T-helper 22 cell (primary cell): ENCODE measurements around the gene IGSF8.

Source experiments
- DNase-seq: peaks from one replicate; pipeline ENCODE4 v3.0.0-alpha.2; 2020; ENCODE audit warnings: low read depth

IGSF8 gene, protein sequence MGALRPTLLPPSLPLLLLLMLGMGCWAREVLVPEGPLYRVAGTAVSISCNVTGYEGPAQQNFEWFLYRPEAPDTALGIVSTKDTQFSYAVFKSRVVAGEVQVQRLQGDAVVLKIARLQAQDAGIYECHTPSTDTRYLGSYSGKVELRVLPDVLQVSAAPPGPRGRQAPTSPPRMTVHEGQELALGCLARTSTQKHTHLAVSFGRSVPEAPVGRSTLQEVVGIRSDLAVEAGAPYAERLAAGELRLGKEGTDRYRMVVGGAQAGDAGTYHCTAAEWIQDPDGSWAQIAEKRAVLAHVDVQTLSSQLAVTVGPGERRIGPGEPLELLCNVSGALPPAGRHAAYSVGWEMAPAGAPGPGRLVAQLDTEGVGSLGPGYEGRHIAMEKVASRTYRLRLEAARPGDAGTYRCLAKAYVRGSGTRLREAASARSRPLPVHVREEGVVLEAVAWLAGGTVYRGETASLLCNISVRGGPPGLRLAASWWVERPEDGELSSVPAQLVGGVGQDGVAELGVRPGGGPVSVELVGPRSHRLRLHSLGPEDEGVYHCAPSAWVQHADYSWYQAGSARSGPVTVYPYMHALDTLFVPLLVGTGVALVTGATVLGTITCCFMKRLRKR

DNA sequence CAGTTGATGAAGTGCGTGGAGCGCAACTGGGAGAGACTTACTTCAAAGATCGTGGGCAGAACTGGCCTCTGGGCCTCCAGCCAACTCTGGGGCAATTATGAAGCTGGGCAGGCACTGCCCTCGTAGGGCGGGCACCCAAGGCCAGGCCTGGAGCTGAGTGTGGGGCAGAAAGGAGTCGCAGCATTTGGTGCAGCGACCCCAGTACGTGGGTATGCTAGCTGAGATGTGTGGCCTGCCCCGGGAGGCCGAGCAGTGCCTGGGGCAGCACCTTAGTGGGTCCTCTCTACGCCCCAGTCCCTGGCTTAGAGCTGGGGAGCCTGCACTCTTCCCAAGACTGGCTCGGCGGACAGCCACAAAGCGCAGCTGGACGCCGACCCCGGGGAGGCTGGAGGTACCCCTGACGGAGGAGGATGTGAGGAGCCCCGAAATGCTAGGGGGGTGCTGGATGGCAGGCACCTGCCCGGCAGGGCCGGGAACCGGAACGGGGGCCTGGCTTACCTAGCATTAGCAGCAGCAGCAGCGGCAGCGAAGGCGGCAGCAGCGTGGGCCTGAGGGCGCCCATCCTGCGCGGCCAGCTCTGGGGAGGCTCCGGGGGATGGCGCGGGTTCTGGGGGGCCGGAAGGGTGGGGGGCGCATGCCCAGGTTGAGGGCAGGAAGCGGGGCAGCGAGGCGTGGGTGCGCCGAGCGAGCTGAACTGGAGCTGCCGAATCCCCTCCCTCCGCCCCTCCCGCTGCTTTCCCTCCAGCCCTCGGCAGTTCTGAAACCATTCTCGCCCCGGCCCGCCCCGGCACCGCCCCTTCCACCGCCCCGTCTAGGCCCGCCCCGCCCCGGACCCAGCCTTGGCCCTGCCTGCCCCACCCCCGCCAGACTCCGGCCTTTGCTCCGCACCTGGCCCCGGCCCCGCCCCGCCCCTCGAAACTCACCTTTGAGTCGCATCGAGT is at the start of gene IGSF8:
Gene IGSF8 (minus strand): TSS at position 709 of the 941 bp plus-strand sequence. CDS start 147 bp downstream, at position 562.
- DNase-seq = peak; percentile 90

DNA sequence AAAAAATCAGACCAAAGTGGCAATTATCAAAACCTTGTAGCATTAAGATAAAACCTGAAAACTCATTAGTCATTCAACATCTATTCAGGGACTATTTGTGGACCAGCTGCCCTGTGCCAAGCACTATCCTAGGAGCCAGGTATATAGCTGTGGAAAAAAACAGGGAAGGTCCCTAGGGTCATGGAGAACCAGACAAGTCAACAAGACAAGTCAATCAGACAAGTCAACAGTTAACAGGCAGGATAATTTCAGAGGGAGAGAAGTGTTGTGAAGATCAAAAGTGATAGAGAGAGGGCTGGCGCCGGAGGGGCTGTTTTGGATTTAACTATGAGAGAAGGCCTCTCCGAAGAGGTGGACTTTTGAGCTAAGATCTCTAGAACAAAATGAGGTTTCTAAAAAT is 49.7 kb upstream of the IGSF8 start:
- no peak for DNase-seq

DNA sequence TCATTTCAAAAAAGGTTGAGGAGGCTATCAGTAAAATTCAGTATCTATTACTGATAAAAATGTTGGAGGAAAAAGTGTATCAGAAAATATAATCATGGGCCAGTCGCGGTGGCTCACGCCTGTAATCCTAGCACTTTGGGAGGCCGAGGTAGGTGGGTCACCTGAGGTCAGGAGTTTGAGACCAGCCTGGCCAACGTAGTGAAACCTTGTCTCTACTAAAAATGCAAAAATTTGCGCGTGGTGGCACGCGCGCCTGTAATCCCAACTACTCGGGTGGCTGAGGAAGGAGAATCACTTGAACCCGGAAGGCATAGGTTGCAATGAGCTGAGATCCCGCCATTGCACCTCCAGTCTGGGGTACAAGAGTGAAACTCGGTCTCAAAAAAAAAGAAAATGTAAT is 47.7 kb upstream of the IGSF8 start:
- no peak for DNase-seq

DNA sequence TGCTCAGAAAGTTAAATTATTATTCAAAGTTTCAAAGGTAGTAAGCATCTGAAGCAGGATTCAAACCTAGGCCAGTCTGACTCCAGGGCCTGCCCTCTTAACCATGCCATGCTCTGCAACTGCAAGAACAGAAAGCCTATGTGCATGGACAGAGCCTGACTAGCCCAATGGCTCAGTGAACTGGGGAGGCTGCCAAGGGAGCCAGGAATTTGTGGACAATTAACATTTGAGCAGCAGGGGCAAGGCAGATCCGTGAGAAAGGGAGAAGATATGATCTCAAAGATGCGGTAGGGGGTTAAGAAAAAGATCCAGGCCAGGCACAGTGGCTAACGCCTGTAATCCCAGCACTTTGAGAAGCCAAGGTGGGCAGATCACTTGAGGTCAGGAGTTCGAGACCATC is 46.5 kb upstream of the IGSF8 start:
- no peak for DNase-seq

DNA sequence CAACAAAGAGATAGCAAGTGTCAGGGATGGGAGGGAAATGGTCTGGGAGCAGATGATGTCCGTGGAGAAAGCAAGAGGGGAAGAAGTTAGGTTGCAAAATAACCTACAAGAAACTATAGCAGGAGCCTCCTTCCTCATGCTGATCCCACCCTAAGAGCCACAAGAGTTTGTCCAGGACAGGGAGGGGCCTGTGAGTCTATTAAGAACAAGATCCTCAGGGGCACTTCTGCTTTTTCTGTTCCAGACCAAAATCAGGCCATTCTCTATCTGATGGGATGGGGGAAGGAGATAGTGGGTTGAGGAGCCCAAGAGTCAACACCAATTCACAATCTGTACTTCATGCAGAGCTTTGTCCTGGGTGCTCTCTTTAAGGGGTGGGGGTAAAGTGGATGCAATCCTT is 45.3 kb upstream of the IGSF8 start:
- no peak for DNase-seq

DNA sequence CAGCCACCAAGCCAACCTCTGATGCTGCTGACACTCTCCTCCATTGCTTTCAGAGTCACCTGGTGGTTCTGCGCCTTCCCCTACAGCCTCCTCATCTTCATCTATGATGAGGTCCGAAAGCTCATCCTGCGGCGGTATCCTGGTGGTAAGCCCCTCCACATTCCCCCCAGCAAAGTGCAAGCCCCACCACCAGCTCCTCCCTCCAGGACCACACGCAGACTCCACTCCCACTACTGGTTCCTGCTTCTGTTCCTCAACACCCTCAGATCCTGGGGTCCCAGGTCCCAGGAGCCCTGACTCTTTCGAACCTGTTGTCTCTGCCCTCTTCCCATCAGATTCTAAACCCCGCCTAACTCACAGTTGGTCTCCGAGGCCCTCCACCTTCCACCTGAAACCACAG is 41.4 kb upstream of the IGSF8 start:
- no peak for DNase-seq

DNA sequence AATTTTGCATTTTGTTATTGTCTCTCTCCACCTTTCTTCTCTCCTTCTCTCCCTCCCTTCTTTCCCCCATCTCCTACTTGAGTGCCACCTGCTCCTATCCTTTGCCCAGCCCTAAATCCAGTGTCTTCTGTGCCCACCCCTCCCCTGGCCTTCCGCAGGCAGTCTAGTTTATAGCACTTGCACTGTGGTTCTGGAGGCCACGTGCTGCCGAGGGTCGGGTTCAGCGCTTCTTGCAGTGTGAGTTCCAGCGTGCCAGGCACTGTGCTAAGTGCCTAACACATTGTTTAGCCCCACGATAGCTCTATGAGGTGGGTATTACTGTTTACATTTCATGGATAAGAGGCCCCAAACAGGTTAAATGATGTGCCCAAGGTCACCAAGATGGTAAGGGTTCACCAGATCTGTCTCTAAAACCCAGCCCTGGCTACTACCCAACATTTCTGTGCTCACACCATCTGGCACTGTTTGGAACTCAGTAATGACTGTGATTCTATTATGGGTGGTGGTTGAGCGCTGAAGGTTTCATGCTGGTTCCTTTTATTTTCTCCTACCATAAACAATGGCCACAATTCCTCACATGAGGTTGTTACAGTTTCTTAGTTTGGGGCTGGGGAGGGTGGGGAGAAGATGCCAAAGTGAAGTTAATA is 38.9 kb upstream of the IGSF8 start:
- DNase-seq = no peak

DNA sequence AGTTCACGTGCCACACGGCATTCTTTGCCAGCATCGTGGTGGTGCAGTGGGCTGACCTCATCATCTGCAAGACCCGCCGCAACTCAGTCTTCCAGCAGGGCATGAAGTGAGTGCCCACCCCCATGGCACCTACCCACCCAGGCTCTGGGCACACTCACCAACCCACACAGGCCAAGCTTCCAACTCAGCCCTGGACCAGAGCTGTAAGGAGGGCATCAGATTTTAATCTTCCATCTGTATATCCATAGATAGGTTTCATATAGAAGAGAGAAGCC is 38.4 kb upstream of the IGSF8 start:
- DNase-seq = no peak

DNA sequence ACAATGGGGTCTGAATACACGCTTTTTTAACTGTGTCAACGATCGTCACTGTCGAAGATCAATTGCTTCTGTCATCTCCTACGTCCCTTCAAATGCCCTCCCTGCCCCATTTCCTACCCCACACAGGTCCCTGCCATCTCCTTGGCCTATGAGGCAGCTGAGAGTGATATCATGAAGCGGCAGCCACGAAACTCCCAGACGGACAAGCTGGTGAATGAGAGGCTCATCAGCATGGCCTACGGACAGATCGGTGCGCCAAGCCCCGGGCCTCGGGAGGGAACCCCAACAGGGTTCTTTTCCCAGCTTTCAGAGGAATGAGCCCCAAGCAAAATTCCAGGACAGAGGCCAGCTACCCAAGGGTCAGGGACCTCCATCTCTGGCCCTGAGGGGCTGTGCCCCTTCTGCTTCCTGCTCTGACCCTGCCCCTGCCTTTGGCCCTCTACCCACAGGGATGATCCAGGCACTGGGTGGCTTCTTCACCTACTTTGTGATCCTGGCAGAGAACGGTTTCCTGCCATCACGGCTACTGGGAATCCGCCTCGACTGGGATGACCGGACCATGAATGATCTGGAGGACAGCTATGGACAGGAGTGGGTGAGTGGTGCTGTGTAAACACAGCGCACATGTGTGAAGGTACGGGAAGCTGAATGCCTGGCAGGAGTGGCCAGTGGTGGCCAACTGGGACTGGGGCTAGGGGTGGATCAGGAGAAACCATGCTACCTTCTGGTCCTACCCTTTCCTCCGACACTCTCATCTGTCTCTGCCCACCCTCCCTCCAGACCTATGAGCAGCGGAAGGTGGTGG is 37.9 kb upstream of the IGSF8 start:
- DNase-seq = no peak

DNA sequence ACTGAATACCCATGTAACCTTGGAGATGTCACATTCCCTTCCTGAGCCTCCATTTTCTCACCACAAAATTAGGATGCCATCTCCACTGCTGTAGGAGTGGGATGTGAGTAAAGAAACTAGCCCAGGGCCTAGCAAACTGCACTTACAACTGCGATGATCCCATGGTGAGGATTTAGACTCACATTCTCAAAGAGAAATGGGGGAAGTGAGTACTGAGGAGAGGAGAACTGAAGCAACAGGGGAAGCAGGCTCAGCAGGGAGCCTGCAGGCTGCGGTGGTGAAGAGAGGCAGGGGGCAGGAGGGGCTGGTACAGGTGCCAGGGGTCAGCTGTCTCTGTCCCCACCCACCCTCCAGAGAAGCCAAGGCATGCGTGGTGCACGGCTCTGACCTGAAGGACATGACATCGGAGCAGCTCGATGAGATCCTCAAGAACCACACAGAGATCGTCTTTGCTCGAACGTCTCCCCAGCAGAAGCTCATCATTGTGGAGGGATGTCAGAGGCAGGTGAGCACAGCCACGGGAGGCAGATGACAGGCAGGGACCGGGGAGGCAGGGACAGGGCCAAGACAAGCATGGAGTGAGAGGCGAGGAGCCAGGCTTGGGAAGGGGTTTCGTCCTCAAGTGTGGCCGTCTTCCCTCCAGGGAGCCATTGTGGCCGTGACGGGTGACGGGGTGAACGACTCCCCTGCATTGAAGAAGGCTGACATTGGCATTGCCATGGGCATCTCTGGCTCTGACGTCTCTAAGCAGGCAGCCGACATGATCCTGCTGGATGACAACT is 36.6 kb upstream of the IGSF8 start:
- no peak for DNase-seq

DNA sequence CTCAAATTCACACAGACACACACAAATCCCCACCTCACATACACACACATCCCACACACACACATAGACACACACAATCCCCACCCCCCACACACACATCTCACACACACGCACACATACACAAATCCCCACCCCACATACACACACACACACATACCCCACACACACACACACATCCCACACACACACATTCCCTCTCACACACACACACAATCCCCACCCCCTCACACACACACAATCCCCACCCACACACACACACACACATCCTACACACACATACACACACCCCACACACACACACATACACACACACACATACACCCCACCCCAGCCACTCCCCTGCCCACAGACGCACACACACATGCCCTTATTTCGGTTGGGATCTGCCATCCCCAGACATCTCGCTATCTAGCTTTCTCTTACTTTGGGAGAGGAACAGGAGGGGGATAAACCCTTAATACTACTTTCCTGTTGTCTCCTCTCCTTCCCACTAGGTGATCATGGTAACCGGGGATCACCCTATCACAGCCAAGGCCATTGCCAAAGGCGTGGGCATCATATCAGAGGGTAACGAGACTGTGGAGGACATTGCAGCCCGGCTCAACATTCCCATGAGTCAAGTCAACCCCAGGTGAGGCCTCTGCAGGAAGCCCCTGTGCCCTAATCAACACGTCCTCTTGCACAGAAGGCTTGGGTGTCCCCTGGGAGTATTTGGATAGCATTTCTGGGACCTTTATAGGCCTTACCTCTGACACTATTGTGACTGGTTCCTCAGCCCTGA is 35.8 kb upstream of the IGSF8 start:
- no peak for DNase-seq

DNA sequence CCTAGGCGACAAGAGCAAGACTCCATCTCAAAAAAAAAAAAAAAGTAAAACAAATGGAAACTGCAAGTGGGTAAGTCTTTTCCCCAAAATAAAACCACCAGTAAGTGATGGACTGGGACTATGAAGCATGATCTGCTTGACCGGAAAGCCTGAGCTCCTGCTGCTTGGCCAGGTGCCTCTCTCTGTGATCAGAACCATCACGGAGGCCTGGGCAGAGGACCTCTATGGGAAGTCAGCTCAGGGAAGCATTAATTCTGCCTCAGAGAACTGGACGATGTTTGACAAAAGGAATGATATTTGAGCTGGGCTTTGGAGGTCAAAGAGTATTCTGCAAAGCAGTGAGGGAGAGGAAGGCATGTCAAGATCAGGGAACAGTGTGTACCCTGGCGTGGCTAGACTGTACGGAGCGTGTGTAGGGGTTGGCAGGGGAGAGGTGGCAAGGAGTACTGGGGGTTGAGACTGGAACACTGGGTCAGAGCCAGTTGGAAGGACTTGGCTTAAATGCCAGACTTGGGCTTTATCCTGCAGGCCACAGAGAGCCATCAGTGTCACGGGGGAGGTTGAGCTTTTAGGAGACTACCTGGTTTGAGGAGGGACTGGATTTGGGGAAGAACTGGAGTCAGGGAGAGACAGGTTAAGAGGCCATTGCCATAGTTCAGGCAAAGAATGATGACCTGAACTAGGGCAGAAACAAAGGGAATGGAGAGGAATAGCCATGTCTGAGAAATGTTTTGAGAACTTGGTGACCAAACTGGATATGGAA is 33.6 kb upstream of the IGSF8 start:
- DNase-seq = no peak

DNA sequence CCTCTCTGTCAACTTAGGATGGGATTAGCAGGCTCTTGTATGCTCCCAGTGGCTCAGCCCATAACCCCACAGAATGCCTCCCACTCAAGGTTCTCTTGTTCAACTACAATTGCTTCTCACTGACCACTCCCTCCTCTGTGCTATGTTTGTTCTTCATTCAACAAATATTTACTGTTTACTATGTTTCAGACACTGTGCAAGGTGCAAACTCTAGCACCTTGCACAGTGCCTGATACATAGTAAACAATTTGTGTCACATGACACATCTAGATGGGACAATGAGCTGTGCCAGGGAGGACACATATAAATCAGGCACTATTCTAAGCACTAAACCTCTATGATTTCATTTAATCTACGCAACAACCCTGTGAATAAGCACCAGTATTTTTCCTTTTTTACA is 32.5 kb upstream of the IGSF8 start:
- DNase-seq = no peak

DNA sequence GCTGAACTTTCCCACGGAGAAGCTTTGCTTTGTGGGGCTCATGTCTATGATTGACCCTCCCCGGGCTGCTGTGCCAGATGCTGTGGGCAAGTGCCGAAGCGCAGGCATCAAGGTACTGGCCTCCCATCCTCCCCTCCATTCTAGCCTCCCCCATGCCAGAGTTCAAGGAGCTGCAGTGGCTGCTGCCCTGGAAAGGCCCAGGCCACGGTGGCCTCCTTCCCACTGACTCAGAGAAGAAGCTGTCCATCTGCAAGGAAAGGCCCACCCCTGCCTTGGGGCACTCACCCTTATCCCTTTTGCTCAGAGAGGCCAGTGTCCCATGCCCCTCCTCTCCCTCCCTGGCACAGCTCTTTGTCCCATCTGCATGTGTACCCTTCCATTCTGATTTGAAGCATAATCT is 32.1 kb upstream of the IGSF8 start:
- no peak for DNase-seq

DNA sequence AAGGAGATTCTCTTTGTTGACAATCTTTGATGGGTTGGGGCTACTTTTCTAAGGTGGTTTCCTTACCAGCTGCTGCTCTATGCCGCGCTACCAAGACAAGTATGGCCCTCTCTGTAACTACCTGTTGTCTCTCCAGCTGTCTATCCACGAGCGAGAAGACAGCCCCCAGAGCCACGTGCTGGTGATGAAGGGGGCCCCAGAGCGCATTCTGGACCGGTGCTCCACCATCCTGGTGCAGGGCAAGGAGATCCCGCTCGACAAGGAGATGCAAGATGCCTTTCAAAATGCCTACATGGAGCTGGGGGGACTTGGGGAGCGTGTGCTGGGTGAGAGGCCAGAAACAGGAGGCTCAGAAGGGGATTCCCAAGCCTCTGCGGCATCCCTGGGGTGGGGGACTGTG is 31.5 kb upstream of the IGSF8 start:
- DNase-seq = no peak

DNA sequence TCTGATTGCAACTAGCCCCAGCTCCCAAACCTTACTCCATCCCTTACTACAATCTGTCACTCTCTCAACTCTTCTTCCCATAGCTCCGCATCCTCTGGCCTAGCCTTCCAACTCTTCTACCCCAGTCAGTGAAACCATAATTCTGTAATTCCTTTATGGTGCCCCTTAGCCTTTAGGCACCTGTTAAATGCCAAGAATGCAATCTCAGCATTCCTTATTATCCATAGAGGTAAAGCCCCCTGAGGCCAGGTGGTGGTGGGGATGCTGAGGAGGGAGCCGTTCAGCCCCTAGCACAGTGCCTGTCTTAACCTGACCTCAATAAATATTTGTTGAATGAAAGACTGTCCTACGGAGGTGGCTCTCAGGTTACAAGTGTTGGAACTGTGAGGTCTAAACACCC is 31.1 kb upstream of the IGSF8 start:
- DNase-seq = no peak

DNA sequence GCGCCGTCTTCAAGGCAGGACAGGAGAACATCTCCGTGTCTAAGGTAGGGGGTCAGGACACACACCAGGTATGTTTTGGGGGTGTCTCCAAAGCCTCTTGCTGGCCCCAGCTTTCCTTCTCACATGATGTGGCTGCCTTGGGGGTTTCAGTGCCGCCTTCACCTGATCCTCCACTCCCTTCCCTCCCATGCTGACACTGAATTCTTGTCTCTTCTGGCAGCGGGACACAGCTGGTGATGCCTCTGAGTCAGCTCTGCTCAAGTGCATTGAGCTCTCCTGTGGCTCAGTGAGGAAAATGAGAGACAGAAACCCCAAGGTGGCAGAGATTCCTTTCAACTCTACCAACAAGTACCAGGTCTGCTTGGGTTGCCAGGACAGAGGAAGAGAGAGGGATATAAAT is 30.6 kb upstream of the IGSF8 start:
- no peak for DNase-seq

DNA sequence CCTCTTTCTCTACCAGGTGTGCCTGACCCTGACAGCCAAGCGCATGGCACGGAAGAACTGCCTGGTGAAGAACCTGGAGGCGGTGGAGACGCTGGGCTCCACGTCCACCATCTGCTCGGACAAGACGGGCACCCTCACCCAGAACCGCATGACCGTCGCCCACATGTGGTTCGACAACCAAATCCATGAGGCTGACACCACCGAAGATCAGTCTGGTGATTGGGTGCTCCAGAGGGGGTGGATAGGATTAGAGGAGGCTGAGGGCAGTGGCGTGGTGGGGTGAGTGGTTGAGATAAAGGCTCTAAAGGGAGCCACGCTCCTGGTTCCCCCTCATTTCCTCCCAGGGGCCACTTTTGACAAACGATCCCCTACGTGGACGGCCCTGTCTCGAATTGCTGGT is 30.2 kb upstream of the IGSF8 start:
- DNase-seq = no peak

DNA sequence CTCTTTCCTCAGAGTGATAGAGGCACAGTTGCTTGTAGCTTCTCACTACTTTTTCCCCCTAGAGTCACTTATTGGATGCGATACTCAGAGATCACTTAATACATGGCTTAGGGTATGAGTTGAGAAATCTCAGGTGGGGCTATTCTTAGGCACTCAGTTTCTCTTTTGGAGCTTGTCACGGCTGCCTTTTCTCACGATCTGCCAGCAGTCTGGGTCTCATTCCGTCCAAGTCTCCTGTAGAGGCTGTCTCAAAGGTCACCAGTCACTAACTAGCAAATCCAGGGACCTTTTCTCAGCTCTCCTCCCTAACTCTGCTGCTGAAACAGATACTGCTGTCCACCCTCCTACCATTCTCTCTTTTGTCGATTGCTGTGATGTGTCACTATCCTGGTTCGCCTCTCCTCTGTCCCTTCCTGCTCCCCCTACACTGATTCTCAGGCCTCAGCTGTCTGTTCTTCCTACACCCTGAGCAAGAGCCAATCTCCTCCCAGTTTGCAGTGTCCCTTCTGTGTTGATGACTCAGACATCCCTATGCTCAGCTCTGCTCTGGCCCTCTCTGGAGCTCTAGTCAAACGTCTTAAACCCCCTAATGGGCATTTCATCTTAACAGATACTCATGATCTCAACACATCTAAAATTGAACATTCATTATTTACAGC is 29.6 kb upstream of the IGSF8 start:
- DNase-seq = no peak
